PC-3 (cell line): Measurements from ENCODE around the gene CELA1. TPM values are rescaled to one million over a fixed set of nuclear protein-coding genes. Genes with fewer than 3 reads are reported as not detected.

Experiments
- ATAC-seq: fragments of 200-7000 bp; cut with Tn5 transposase; 2 replicates; pipeline ENCODE4 v1.9.1; 2020; ENCODE audit warnings: mild to moderate bottlenecking, moderate library complexity
- BruUV-seq: library from RNA; stranded (reverse); fragments of 400-500 nt; replicated peaks from 2 replicates; lab custom pipeline; 2021; lab: Mats Ljungman, UMichigan
- CTCF ChIA-PET: fragments of 300-600 bp; sonication (Branson Sonifier 250); formaldehyde crosslinking; loops from one replicate; lab custom pipeline; 2022; ENCODE audit warnings: antibody characterized with exemption; lab: Charles Lee
- POLR2A ChIA-PET: fragments of 300-600 bp; sonication (Branson Sonifier 250); formaldehyde crosslinking; loops from one replicate; lab custom pipeline; 2022; ENCODE audit warnings: antibody characterized with exemption; ENCODE audit not compliant: unreplicated experiment; lab: Charles Lee
- DNase-seq: peaks from one replicate; pipeline ENCODE4 v3.0.0-alpha.2; 2015
- H2AFZ ChIP-seq: fragments of 300-600 bp; sonication (generic); 2 replicates; pipeline ENCODE4 v1.6.0; 2016; ENCODE audit warnings: antibody characterized with exemption, low read length
- H3F3A ChIP-seq: fragments of 300-600 bp; sonication (generic); one replicate; pipeline ENCODE4 v1.6.0; 2017; ENCODE audit warnings: antibody characterized with exemption, low read length, control low read depth, mild to moderate bottlenecking; ENCODE audit not compliant: unreplicated experiment
- H3K27ac ChIP-seq: fragments of 300-600 bp; sonication (generic); 2 replicates; pipeline ENCODE4 v1.5.1; 2016; ENCODE audit warnings: mild to moderate bottlenecking, low read length
- H3K27me3 ChIP-seq: fragments of 300-600 bp; sonication (generic); 2 replicates; pipeline ENCODE4 v1.6.1; 2016; ENCODE audit warnings: low read length, mixed read lengths
- H3K36me3 ChIP-seq: fragments of 300-600 bp; sonication (generic); 2 replicates; pipeline ENCODE4 v1.6.1; 2016; ENCODE audit warnings: low read depth, mixed run types, low read length, mixed read lengths
- H3K4me1 ChIP-seq: fragments of 300-600 bp; sonication (generic); 2 replicates; pipeline ENCODE4 v1.5.1; 2016; ENCODE audit warnings: low read length; ENCODE audit not compliant: insufficient read depth
- H3K4me2 ChIP-seq: fragments of 300-600 bp; sonication (generic); 2 replicates; pipeline ENCODE4 v1.6.0; 2016; ENCODE audit warnings: low read length
- H3K4me3 ChIP-seq: fragments of 300-600 bp; sonication (generic); 2 replicates; pipeline ENCODE4 v1.5.1; 2016; ENCODE audit warnings: mild to moderate bottlenecking, low read length, mixed read lengths
- H3K79me2 ChIP-seq: fragments of 300-600 bp; sonication (generic); 2 replicates; pipeline ENCODE4 v1.6.1; 2017; ENCODE audit warnings: low read length, mixed read lengths
- H3K9ac ChIP-seq: fragments of 300-600 bp; sonication (generic); 2 replicates; pipeline ENCODE4 v1.6.0; 2016; ENCODE audit warnings: mild to moderate bottlenecking, low read length
- H3K9me2 ChIP-seq: fragments of 300-600 bp; sonication (generic); replicated peaks from 2 replicates; pipeline ENCODE4 v1.6.1; 2016; ENCODE audit warnings: mixed run types, low read length, mixed read lengths
- H3K9me3 ChIP-seq: fragments of 300-600 bp; sonication (generic); 2 replicates; pipeline ENCODE4 v1.6.1; 2016; ENCODE audit warnings: low read length, mixed read lengths
- H4K20me1 ChIP-seq: fragments of 300-600 bp; sonication (generic); 2 replicates; pipeline ENCODE4 v1.6.1; 2016; ENCODE audit warnings: low read length, mixed read lengths
- EZH2 ChIP-seq: fragments of 300-600 bp; sonication (generic); IDR thresholded peaks from one replicate; pipeline ENCODE4 v1.6.1; 2017; ENCODE audit warnings: antibody characterized with exemption, mild to moderate bottlenecking, low read length; ENCODE audit not compliant: unreplicated experiment
- EZH2phosphoT487 ChIP-seq: fragments of 300-600 bp; sonication (generic); IDR thresholded peaks from 2 replicates; pipeline ENCODE4 v1.6.1; 2018; ENCODE audit warnings: mild to moderate bottlenecking, antibody characterized with exemption, low read length, borderline replicate concordance
- intact Hi-C: fragments of 100-400 bp; cut with micrococcal nuclease; formaldehyde crosslinking; loops from 2 replicates; pipeline ENCODE4 v1.9.0; 2023
- total RNA-seq: library from RNA; depleted of rRNA; stranded (reverse); fragments of >200 nt; gene quantifications from 2 replicates; pipeline ENCODE4 v1.2.3, GENCODE V29; 2014
- TF ChIP-seq, protein P1 (sequence below): fragments of 300-600 bp; sonication (generic); conservative IDR thresholded peaks from 2 replicates; pipeline ENCODE4 v1.5.1; 2017; ENCODE audit warnings: antibody characterized with exemption, low read depth, mild to moderate bottlenecking, low read length

Gene CELA1
- total RNA-seq, 1 experiment from 2014 or later, result not detected

DNA sequence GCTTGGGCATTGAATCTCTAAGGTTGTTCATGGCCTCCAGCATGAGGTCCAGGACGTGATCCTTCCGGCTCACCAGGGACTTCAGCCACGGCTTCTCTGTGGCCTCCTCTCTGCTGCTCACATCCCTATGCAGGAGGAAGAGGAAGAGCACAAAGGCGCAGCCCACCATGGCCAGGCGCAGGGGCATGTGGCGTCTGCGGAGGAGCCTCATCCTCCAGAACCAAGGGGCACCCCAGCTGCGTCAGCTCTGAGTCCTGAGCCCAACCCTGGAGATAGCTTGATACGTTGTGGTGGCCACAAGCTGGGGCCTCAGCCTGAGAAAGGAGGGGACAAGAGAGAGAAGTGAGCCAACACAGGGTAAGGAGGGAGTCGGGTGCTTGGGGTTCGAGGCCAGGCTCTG is 33.1 kb upstream of the CELA1 start:
- DNase-seq (no peak), ATAC-seq (no peak)
- BruUV-seq, result no TSS peak
- POLR2A ChIA-PET, result no interaction called here
- H3K9me3 ChIP-seq, result no peaks in the 10 kb centered on the region
- peaks cover 24% of the 10 kb centered on the region for H3K79me2 ChIP-seq
- H3K27me3 ChIP-seq, result no peaks in the 10 kb centered on the region
- H3K4me3 ChIP-seq, result no peak overlapping the region
- CTCF ChIA-PET, result no interaction called here
- no peaks in the 10 kb centered on the region for H3F3A ChIP-seq
- H4K20me1 ChIP-seq, result no peaks in the 10 kb centered on the region
- H3K4me1 ChIP-seq, result peaks cover 32% of the 10 kb centered on the region
- H3K36me3 ChIP-seq, result peaks cover 70% of the 10 kb centered on the region
- no peak overlapping the region for H3K4me2 ChIP-seq
- H3K27ac ChIP-seq, result no peak overlapping the region
- TF ChIP-seq EZH2phosphoT487, result no peak
- TF ChIP-seq, protein P1, sequence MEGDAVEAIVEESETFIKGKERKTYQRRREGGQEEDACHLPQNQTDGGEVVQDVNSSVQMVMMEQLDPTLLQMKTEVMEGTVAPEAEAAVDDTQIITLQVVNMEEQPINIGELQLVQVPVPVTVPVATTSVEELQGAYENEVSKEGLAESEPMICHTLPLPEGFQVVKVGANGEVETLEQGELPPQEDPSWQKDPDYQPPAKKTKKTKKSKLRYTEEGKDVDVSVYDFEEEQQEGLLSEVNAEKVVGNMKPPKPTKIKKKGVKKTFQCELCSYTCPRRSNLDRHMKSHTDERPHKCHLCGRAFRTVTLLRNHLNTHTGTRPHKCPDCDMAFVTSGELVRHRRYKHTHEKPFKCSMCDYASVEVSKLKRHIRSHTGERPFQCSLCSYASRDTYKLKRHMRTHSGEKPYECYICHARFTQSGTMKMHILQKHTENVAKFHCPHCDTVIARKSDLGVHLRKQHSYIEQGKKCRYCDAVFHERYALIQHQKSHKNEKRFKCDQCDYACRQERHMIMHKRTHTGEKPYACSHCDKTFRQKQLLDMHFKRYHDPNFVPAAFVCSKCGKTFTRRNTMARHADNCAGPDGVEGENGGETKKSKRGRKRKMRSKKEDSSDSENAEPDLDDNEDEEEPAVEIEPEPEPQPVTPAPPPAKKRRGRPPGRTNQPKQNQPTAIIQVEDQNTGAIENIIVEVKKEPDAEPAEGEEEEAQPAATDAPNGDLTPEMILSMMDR, result no peak
- no peak for TF ChIP-seq EZH2
- H3K9me2 ChIP-seq, result no peaks in the 10 kb centered on the region
- H2AFZ ChIP-seq, result no peak overlapping the region
- intact Hi-C loops, result no loop called here
- H3K9ac ChIP-seq, result no peak overlapping the region

DNA sequence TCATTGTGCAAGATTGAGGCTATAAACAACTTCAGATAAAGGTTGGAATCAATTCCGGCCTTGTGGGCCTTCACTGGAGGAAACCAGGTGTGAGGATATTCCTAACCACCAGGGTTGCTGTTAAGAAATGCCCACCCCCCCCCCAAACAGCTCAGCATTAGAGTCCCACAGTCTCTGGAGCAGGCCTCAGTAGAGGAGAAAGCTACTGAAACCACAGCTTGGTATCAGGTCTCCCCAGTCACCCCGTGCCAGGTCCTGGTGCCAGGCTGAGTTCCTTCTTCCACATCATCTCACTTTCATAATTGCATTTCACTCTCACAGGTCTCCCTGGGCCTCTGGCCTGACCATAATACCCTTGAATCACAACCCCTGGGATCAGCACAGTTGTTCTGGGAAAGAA is 32.3 kb upstream of the CELA1 start:
- ChIA-PET POLR2A (no interaction called here), CTCF (interaction anchor here (0.6 to 0.7 kb wide), 3 partner anchors 38 to 1402 kb away, joined by 3 to 7 read pairs (median 5); partner anchors contain the start of gene SCN8A)
- no peak for DNase-seq
- Histone ChIP-seq H3K79me2 (peaks cover 24% of the 10 kb centered on the region), H3K9me3 (no peaks in the 10 kb centered on the region), H3F3A (no peaks in the 10 kb centered on the region), H3K27ac (no peak overlapping the region), H3K27me3 (no peaks in the 10 kb centered on the region), H3K9ac (no peak overlapping the region), H3K4me2 (no peak overlapping the region), H4K20me1 (no peaks in the 10 kb centered on the region), H3K4me1 (peaks cover 24% of the 10 kb centered on the region), H3K4me3 (no peak overlapping the region), H3K36me3 (peaks cover 78% of the 10 kb centered on the region), H2AFZ (no peak overlapping the region), H3K9me2 (no peaks in the 10 kb centered on the region)
- TF ChIP-seq EZH2, result no peak
- no peak for TF ChIP-seq EZH2phosphoT487
- TF ChIP-seq, protein P1, result no peak
- intact Hi-C loops, result no loop called here
- BruUV-seq, result no TSS peak
- ATAC-seq, result no peak

DNA sequence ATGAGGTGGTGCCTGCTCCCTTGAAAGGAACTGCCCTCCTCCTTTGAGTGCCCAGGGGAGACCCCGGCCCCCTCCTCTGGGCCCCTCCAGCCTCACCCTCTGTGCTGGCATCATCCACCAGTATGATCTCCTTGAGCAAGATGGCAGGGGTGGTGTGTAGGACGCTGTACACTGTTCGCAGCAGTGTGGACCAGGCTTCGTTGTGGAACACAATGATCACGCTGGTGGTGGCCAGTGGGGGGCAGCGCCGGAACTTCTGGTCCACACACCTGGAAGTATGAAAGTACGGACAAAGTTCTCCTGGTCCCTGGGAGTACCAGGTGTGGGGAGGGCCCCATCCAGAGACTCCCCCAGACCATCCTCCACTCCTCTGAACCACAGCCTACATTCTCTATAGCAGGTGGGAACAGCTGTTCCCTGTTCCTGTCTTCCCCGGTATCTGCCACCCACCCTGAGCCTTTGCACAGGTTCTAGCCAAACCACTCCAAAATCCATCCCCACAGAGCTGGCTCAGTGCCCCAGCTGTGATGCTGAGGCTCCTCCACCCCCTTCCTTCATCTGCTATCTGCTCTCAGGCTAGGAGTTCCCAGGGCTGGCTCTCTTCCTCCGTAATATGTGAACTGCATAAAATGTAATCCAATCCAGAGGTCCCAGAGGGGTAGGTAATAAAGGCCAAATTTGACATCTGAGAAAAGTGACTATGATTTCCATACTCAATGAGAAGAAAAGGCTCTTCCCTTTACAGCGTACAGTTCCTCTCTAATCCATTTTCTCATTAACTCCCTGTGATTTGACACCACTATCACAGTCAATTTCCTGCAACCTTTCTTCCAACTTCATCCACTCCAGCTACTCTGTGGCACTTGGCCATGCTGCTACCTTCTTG is 30.9 kb upstream of the CELA1 start:
- H4K20me1 ChIP-seq, result no peaks in the 10 kb centered on the region
- CTCF ChIA-PET, result no interaction called here

More for the DNA sequence above, 30.9 kb upstream of the CELA1 start:
- intact Hi-C loops, result no loop called here
- Histone ChIP-seq H3K27ac (no peak overlapping the region), H3K27me3 (no peaks in the 10 kb centered on the region), H3K9ac (no peak overlapping the region), H3K4me3 (no peak overlapping the region), H3K9me2 (no peaks in the 10 kb centered on the region), H2AFZ (no peak overlapping the region), H3F3A (peaks cover 5% of the 10 kb centered on the region), H3K4me1 (peaks cover 22% of the 10 kb centered on the region), H3K4me2 (no peak overlapping the region), H3K79me2 (peaks cover 16% of the 10 kb centered on the region), H3K36me3 (peaks cover 83% of the 10 kb centered on the region), H3K9me3 (no peaks in the 10 kb centered on the region)
- POLR2A ChIA-PET, result interaction anchor here (1.1 kb wide), 1 partner anchor 17 kb away, joined by 6 read pairs; no protein-coding TSS in a partner anchor
- DNase-seq, result no peak
- TF ChIP-seq EZH2phosphoT487, result no peak
- TF ChIP-seq, protein P1, result peak; percentile 29; the same call in 1 of the 2 replicates
- no peak for ATAC-seq
- no TSS peak for BruUV-seq
